IgD-negative memory B cell (primary cell): ENCODE results near the gene ARHGEF6. TPM values are rescaled to one million over a fixed set of nuclear protein-coding genes. Genes with fewer than 3 reads are reported as not detected.
"Not testable (repeated sequence)": the region's sequence is repeated elsewhere in the genome, so short reads cannot be mapped to it uniquely, and the experiment has no call there.

ENCODE experiments used
- H3K27ac Mint-ChIP-seq, 3 donors: one replicate each; pipeline ENCODE4 v1.8.0; 2020 to 2022; ENCODE audit warnings: mild to moderate bottlenecking in 3 of 3, mixed read lengths in 3 of 3, moderate library complexity in 1 of 3
- H3K27me3 Mint-ChIP-seq: one replicate; pipeline ENCODE4 v1.8.0; 2021; ENCODE audit warnings: mixed read lengths
- H3K36me3 Mint-ChIP-seq: one replicate; pipeline ENCODE4 v1.8.0; 2020; ENCODE audit warnings: mild to moderate bottlenecking, mixed read lengths
- H3K4me1 Mint-ChIP-seq, 3 donors: one replicate each; pipeline ENCODE4 v1.8.0; 2020 to 2022; ENCODE audit warnings: mixed read lengths in 3 of 3, mild to moderate bottlenecking in 1 of 3
- H3K4me3 Mint-ChIP-seq, 4 donors: one replicate each; pipeline ENCODE4 v1.8.0; 2020 to 2022; ENCODE audit warnings: mild to moderate bottlenecking in 4 of 4, mixed read lengths in 4 of 4, moderate library complexity in 3 of 4
- H3K9me3 Mint-ChIP-seq, 3 donors: one replicate each; pipeline ENCODE4 v1.8.0; 2020 to 2021; ENCODE audit warnings: mixed read lengths in 3 of 3, mild to moderate bottlenecking in 1 of 3
- polyA plus RNA-seq: library from polyadenylated mRNA; unstranded; fragments of 300-500 nt; fragmentation: Illumina TruSeq; gene quantifications from one replicate; pipeline ENCODE4 v1.2.3, GENCODE V29; 2021

The ARHGEF6 gene
- polyA plus RNA-seq, result 39.6 TPM

- Mint-ChIP-seq H3K27me3 (no peaks in the 10 kb centered on the region), H3K4me1 (peaks cover 16 to 39% (median 24%) of the 10 kb centered on the region in 3 donors), H3K36me3 (no peaks in the 10 kb centered on the region), H3K9me3 (no peaks in the 10 kb centered on the region), H3K27ac (peak within 1 kb of the TSS; percentile 83 to 93 (median 86)), H3K4me3 (peak within 1 kb of the TSS; percentile 79 to 95 (median 90))
Measured at GRCh38 chrX:136780763-136781162, at the start of gene ARHGEF6. Gene ARHGEF6, minus strand, starts transcription at chrX:136780932. Its CDS starts 50 bp downstream, at chrX:136780882.

GRCh38 chrX:136829413-136829812 lies 48.7 kb upstream of the ARHGEF6 start:
- H3K4me1 Mint-ChIP-seq, result peaks cover 0 to 2% (median 0%) of the 10 kb centered on the region in 3 donors

GRCh38 chrX:136828830-136829229 lies 48.1 kb upstream of the ARHGEF6 start:
- peaks cover 1% of the 10 kb centered on the region for H3K27me3 Mint-ChIP-seq
- no peaks in the 10 kb centered on the region for H3K9me3 Mint-ChIP-seq
- H3K4me1 Mint-ChIP-seq, result peaks cover 0 to 2% (median 0%) of the 10 kb centered on the region in 3 donors
- H3K4me3 Mint-ChIP-seq, result no peak overlapping the region
- H3K27ac Mint-ChIP-seq, result no peak overlapping the region
- H3K36me3 Mint-ChIP-seq, result no peaks in the 10 kb centered on the region

More at GRCh38 chrX:136829413-136829812, 48.7 kb upstream of the ARHGEF6 start:
- peaks cover 1% of the 10 kb centered on the region for H3K27me3 Mint-ChIP-seq
- H3K9me3 Mint-ChIP-seq, result no peaks in the 10 kb centered on the region
- no peak overlapping the region for H3K4me3 Mint-ChIP-seq
- H3K36me3 Mint-ChIP-seq, result no peaks in the 10 kb centered on the region
- H3K27ac Mint-ChIP-seq, result no peak overlapping the region

GRCh38 chrX:136827026-136827425 lies 46.3 kb upstream of the ARHGEF6 start:
- peaks cover 1% of the 10 kb centered on the region for H3K27me3 Mint-ChIP-seq
- no peaks in the 10 kb centered on the region for H3K36me3 Mint-ChIP-seq
- no peak overlapping the region for H3K4me3 Mint-ChIP-seq
- peaks cover 0 to 2% (median 0%) of the 10 kb centered on the region in 3 donors for H3K4me1 Mint-ChIP-seq
- H3K27ac Mint-ChIP-seq, result no peak overlapping the region
- no peaks in the 10 kb centered on the region for H3K9me3 Mint-ChIP-seq

- Mint-ChIP-seq H3K9me3 (no peaks in the 10 kb centered on the region), H3K36me3 (no peaks in the 10 kb centered on the region), H3K27me3 (peaks cover 1% of the 10 kb centered on the region), H3K27ac (no peak overlapping the region), H3K4me3 (no peak overlapping the region), H3K4me1 (peaks cover 0 to 2% (median 0%) of the 10 kb centered on the region in 3 donors)
Measured at GRCh38 chrX:136825771-136826170, 45.0 kb upstream of the ARHGEF6 start.

- no peak overlapping the region for H3K27ac Mint-ChIP-seq
- no peak overlapping the region for H3K4me3 Mint-ChIP-seq
- no peaks in the 10 kb centered on the region for H3K9me3 Mint-ChIP-seq
- no peaks in the 10 kb centered on the region for H3K36me3 Mint-ChIP-seq
- no peaks in the 10 kb centered on the region for H3K4me1 Mint-ChIP-seq
- no peaks in the 10 kb centered on the region for H3K27me3 Mint-ChIP-seq
Measured at GRCh38 chrX:136823175-136823574, 42.4 kb upstream of the ARHGEF6 start.

GRCh38 chrX:136822337-136823095 lies 41.8 kb upstream of the ARHGEF6 start:
- Mint-ChIP-seq H3K27me3 (no peaks in the 10 kb centered on the region), H3K9me3 (no peaks in the 10 kb centered on the region), H3K36me3 (no peaks in the 10 kb centered on the region), H3K4me1 (no peaks in the 10 kb centered on the region), H3K27ac (no peak overlapping the region), H3K4me3 (no peak overlapping the region)

- H3K27ac Mint-ChIP-seq, H3K36me3 Mint-ChIP-seq, H3K4me3 Mint-ChIP-seq, H3K4me1 Mint-ChIP-seq, H3K27me3 Mint-ChIP-seq, H3K9me3 Mint-ChIP-seq: not testable (repeated sequence)
Measured at GRCh38 chrX:136819756-136820155, 39.0 kb upstream of the ARHGEF6 start.

- Mint-ChIP-seq H3K27ac (peak overlapping the region in 1 of 3 donors; percentile 37), H3K4me3 (no peak overlapping the region), H3K27me3 (no peaks in the 10 kb centered on the region), H3K4me1 (no peaks in the 10 kb centered on the region), H3K9me3 (no peaks in the 10 kb centered on the region), H3K36me3 (no peaks in the 10 kb centered on the region)
Measured at GRCh38 chrX:136819031-136819703, 38.4 kb upstream of the ARHGEF6 start.

- no peaks in the 10 kb centered on the region for H3K4me1 Mint-ChIP-seq
- no peak overlapping the region for H3K4me3 Mint-ChIP-seq
- H3K36me3 Mint-ChIP-seq, result no peaks in the 10 kb centered on the region
- no peak overlapping the region for H3K27ac Mint-ChIP-seq
- H3K27me3 Mint-ChIP-seq, result no peaks in the 10 kb centered on the region
- H3K9me3 Mint-ChIP-seq, result no peaks in the 10 kb centered on the region
Measured at GRCh38 chrX:136816975-136817374, 36.2 kb upstream of the ARHGEF6 start.

GRCh38 chrX:136814847-136815750 lies 34.4 kb upstream of the ARHGEF6 start:
- Mint-ChIP-seq H3K4me1 (no peaks in the 10 kb centered on the region), H3K27me3 (no peaks in the 10 kb centered on the region), H3K36me3 (no peaks in the 10 kb centered on the region), H3K9me3 (no peaks in the 10 kb centered on the region), H3K4me3 (no peak overlapping the region), H3K27ac (no peak overlapping the region)

- no peaks in the 10 kb centered on the region for H3K4me1 Mint-ChIP-seq
- no peaks in the 10 kb centered on the region for H3K27me3 Mint-ChIP-seq
- H3K27ac Mint-ChIP-seq, result no peak overlapping the region
- no peaks in the 10 kb centered on the region for H3K9me3 Mint-ChIP-seq
- H3K36me3 Mint-ChIP-seq, result no peaks in the 10 kb centered on the region
- no peak overlapping the region for H3K4me3 Mint-ChIP-seq
Measured at GRCh38 chrX:136812286-136812685, 31.6 kb upstream of the ARHGEF6 start.

- H3K27ac Mint-ChIP-seq, result no peak overlapping the region
- H3K4me1 Mint-ChIP-seq, result no peaks in the 10 kb centered on the region
- H3K36me3 Mint-ChIP-seq, result no peaks in the 10 kb centered on the region
- H3K27me3 Mint-ChIP-seq, result no peaks in the 10 kb centered on the region
- no peaks in the 10 kb centered on the region for H3K9me3 Mint-ChIP-seq
- H3K4me3 Mint-ChIP-seq, result no peak overlapping the region
Measured at GRCh38 chrX:136810493-136810892, 29.8 kb upstream of the ARHGEF6 start.

- no peak overlapping the region for H3K4me3 Mint-ChIP-seq
- no peaks in the 10 kb centered on the region for H3K9me3 Mint-ChIP-seq
- H3K4me1 Mint-ChIP-seq, result no peaks in the 10 kb centered on the region
- H3K27ac Mint-ChIP-seq, result no peak overlapping the region
- peaks cover 1% of the 10 kb centered on the region for H3K36me3 Mint-ChIP-seq
- H3K27me3 Mint-ChIP-seq, result no peaks in the 10 kb centered on the region
Measured at GRCh38 chrX:136806891-136807410, 26.2 kb upstream of the ARHGEF6 start.

- Mint-ChIP-seq H3K9me3 (peaks cover 0 to 1% (median 0%) of the 10 kb centered on the region in 3 donors), H3K27me3 (no peaks in the 10 kb centered on the region), H3K4me1 (peaks cover 6 to 7% (median 7%) of the 10 kb centered on the region in 3 donors), H3K27ac (no peak overlapping the region), H3K36me3 (peaks cover 1% of the 10 kb centered on the region), H3K4me3 (no peak overlapping the region)
Measured at GRCh38 chrX:136802515-136802914, 21.8 kb upstream of the ARHGEF6 start.
